HCT116 (cell line): ENCODE data around the gene ACOT7. TPM values are rescaled to one million over a fixed set of nuclear protein-coding genes. Genes with fewer than 3 reads are reported as not detected.

Source experiments
- ATAC-seq: fragments of 200-7000 bp; cut with Tn5 transposase; 2 replicates; pipeline ENCODE4 v1.9.1; 2020; ENCODE audit warnings: mild to moderate bottlenecking, moderate library complexity
- BruUV-seq: library from RNA; stranded (reverse); fragments of 400-500 nt; replicated peaks from 2 replicates; lab custom pipeline; 2021; lab: Mats Ljungman, UMichigan
- CTCF ChIA-PET: fragments of 300-600 bp; sonication (Branson Sonifier 250); formaldehyde crosslinking; loops from one replicate; lab custom pipeline; 2021; ENCODE audit warnings: antibody characterized with exemption; lab: Charles Lee
- POLR2A ChIA-PET: fragments of 300-600, 350-600 bp; sonication (Branson Sonifier 250); formaldehyde crosslinking; loops from one replicate; lab custom pipeline; 2021; ENCODE audit warnings: antibody characterized with exemption; lab: Charles Lee
- RAD21 ChIA-PET, 2 experiments: fragments of 300-600 bp; sonication (Branson Sonifier 250); formaldehyde crosslinking; loops; one replicate each; lab custom pipeline; 2023; ENCODE audit warnings: low total read pairs in 2 of 2; ENCODE audit not compliant: uncharacterized antibody in 2 of 2, unreplicated experiment in 2 of 2, low non-redundant PET in 1 of 2; lab: Charles Lee
- DNase-seq: peaks from one replicate; pipeline ENCODE4 v3.0.0-alpha.2; 2010; ENCODE audit warnings: low read depth, low spot score
- H2AFZ ChIP-seq: fragments of 200-600 bp; shearing (Covaris generic), sonication (generic); 2 replicates; pipeline ENCODE4 v1.6.1; 2017; ENCODE audit warnings: low read depth, mixed run types, mixed read lengths, antibody characterized with exemption, low read length; ENCODE audit not compliant: poor library complexity, severe bottlenecking
- H3K27ac ChIP-seq: 2 replicates; pipeline ENCODE4 v1.5.1; 2012; ENCODE audit warnings: low read depth, low read length
- H3K27me3 ChIP-seq: fragments of 200-600 bp; sonication (generic); 2 replicates; pipeline ENCODE4 v1.6.1; 2016; ENCODE audit warnings: mixed run types, low read length, mixed read lengths; ENCODE audit not compliant: insufficient read depth
- H3K36me3 ChIP-seq, 2 experiments: fragments of 200-500 bp in 1 of 2; fragments of 200-600 bp in 1 of 2; sonication (Bioruptor generic) in 1 of 2; sonication (generic) in 1 of 2; 2 replicates each; pipeline versions ENCODE4 v1.5.1 to v1.6.1; 2014 to 2016; ENCODE audit warnings: low read length in 2 of 2, inconsistent platforms in 1 of 2, mixed read lengths in 1 of 2, mixed run types in 1 of 2; ENCODE audit not compliant: insufficient read depth in 2 of 2, control insufficient read depth in 1 of 2
- H3K4me1 ChIP-seq, 2 experiments: fragments of 200-600 bp in 1 of 2; sonication (generic) in 1 of 2; 2 replicates each; pipeline versions ENCODE4 v1.5.1 to v1.6.1; 2012 to 2017; ENCODE audit warnings: low read length in 2 of 2, inconsistent platforms in 1 of 2, mild to moderate bottlenecking in 1 of 2, mixed read lengths in 1 of 2, mixed run types in 1 of 2, moderate library complexity in 1 of 2; ENCODE audit not compliant: insufficient read depth in 2 of 2, control insufficient read depth in 1 of 2
- H3K4me2 ChIP-seq: fragments of 200-600 bp; sonication (generic); 2 replicates; pipeline ENCODE4 v1.6.1; 2017; ENCODE audit warnings: mixed run types, low read length, mixed read lengths
- H3K4me3 ChIP-seq, 2 experiments: fragments of 200-600 bp in 1 of 2; sonication (generic) in 1 of 2; replicated peaks in 1 of 2; 2 replicates each; pipeline ENCODE4 v1.5.1; 2011 to 2016; ENCODE audit warnings: low read length in 2 of 2, control low read depth in 1 of 2, low read depth in 1 of 2, mild to moderate bottlenecking in 1 of 2, mixed read lengths in 1 of 2, mixed run types in 1 of 2
- H3K79me2 ChIP-seq: fragments of 200-600 bp; sonication (generic); 2 replicates; pipeline ENCODE4 v1.6.1; 2017; ENCODE audit warnings: mild to moderate bottlenecking, mixed run types, low read length, moderate library complexity, mixed read lengths; ENCODE audit not compliant: insufficient read depth
- H3K9ac ChIP-seq: fragments of 200-600 bp; sonication (generic); 2 replicates; pipeline ENCODE4 v1.6.1; 2016; ENCODE audit warnings: low read length, mixed read lengths
- H3K9me2 ChIP-seq: fragments of 200-600 bp; sonication (generic), shearing (Covaris generic); 2 replicates; pipeline ENCODE4 v1.6.1; 2017; ENCODE audit warnings: mixed run types, mild to moderate bottlenecking, moderate library complexity; ENCODE audit not compliant: insufficient read depth
- H3K9me3 ChIP-seq, 2 experiments: fragments of 200-500 bp in 1 of 2; fragments of 200-600 bp in 1 of 2; sonication (Bioruptor generic) in 1 of 2; sonication (generic) in 1 of 2; 2 replicates each; pipeline ENCODE4 v1.6.1; 2014 to 2017; ENCODE audit warnings: low read length in 2 of 2, mixed read lengths in 2 of 2, inconsistent platforms in 1 of 2, low read depth in 1 of 2, mild to moderate bottlenecking in 1 of 2, mixed run types in 1 of 2, moderate library complexity in 1 of 2; ENCODE audit not compliant: control insufficient read depth in 1 of 2, insufficient read depth in 1 of 2
- H4K20me1 ChIP-seq: fragments of 200-600 bp; sonication (generic), shearing (Covaris generic); 2 replicates; pipeline ENCODE4 v1.6.1; 2017; ENCODE audit warnings: mixed run types, mild to moderate bottlenecking, moderate library complexity; ENCODE audit not compliant: insufficient read depth
- CBX3 ChIP-seq: IDR thresholded peaks from 2 replicates; pipeline ENCODE4 v1.6.1; 2012; ENCODE audit warnings: low read depth
- CEBPB ChIP-seq: IDR thresholded peaks from 2 replicates; pipeline ENCODE4 v1.6.1; 2012; ENCODE audit warnings: low read depth
- EGR1 ChIP-seq: IDR thresholded peaks from 2 replicates; pipeline ENCODE4 v1.6.1; 2012; ENCODE audit warnings: low read depth
- ELF1 ChIP-seq: IDR thresholded peaks from 2 replicates; pipeline ENCODE4 v1.6.1; 2012; ENCODE audit warnings: low read depth, borderline replicate concordance
- EZH2 ChIP-seq: fragments of 200-600 bp; sonication (generic); IDR thresholded peaks from 2 replicates; pipeline ENCODE4 v1.6.1; 2017; ENCODE audit warnings: antibody characterized with exemption, mixed run types
- FOSL1 ChIP-seq: IDR thresholded peaks from 2 replicates; pipeline ENCODE4 v1.6.1; 2012; ENCODE audit warnings: low read depth
- POLR2A ChIP-seq: IDR thresholded peaks from 2 replicates; pipeline ENCODE4 v1.7.0; 2011; ENCODE audit warnings: borderline replicate concordance; ENCODE audit not compliant: insufficient read depth, insufficient read length; ENCODE audit errors: extremely low read depth
- POLR2AphosphoS5 ChIP-seq: IDR thresholded peaks from 2 replicates; pipeline ENCODE4 v1.6.1; 2011; ENCODE audit warnings: mild to moderate bottlenecking, low read depth, low read length, moderate library complexity
- RAD21 ChIP-seq: IDR thresholded peaks from 2 replicates; pipeline ENCODE4 v1.6.1; 2012; ENCODE audit warnings: low read depth, mild to moderate bottlenecking
- SRF ChIP-seq: IDR thresholded peaks from 2 replicates; pipeline ENCODE4 v1.6.1; 2012; ENCODE audit warnings: low read depth
- TCF7L2 ChIP-seq: IDR thresholded peaks from 2 replicates; pipeline ENCODE4 v1.7.0; 2011; ENCODE audit warnings: borderline replicate concordance, inconsistent platforms; ENCODE audit not compliant: insufficient read depth, insufficient read length; ENCODE audit errors: extremely low read depth
- YY1 ChIP-seq: IDR thresholded peaks from 2 replicates; pipeline ENCODE4 v1.6.1; 2011; ENCODE audit warnings: low read length, low read depth, moderate library complexity, mild to moderate bottlenecking; ENCODE audit not compliant: insufficient replicate concordance; ENCODE audit errors: extremely low read depth
- ZFX ChIP-seq: fragments of 450-650 bp; IDR thresholded peaks from 2 replicates; pipeline ENCODE4 v1.6.1; 2017
- ZNF274 ChIP-seq: fragments of 200-500 bp; sonication (Bioruptor generic); IDR thresholded peaks from 2 replicates; pipeline ENCODE4 v1.6.1; 2014; ENCODE audit warnings: mild to moderate bottlenecking, low read depth, low read length, inconsistent platforms
- intact Hi-C: fragments of 100-400 bp; cut with micrococcal nuclease; formaldehyde crosslinking; loops from 2 replicates; pipeline ENCODE4 v1.10.0; 2022
- total RNA-seq: library from RNA; stranded (reverse); gene quantifications from one replicate; pipeline ENCODE4 v1.2.1, GENCODE V29; 2021; ENCODE audit not compliant: unreplicated experiment
- TF ChIP-seq, protein P1 (sequence below): IDR thresholded peaks from 2 replicates; pipeline ENCODE4 v1.6.1; 2011; ENCODE audit warnings: mild to moderate bottlenecking, low read length, moderate library complexity; ENCODE audit not compliant: insufficient replicate concordance; ENCODE audit errors: extremely low read depth
- TF ChIP-seq, protein P2 (sequence below): IDR thresholded peaks from 2 replicates; pipeline ENCODE4 v1.6.1; 2012

Gene ACOT7
- total RNA-seq, 1 experiment from 2014 or later = 162 TPM

DNA sequence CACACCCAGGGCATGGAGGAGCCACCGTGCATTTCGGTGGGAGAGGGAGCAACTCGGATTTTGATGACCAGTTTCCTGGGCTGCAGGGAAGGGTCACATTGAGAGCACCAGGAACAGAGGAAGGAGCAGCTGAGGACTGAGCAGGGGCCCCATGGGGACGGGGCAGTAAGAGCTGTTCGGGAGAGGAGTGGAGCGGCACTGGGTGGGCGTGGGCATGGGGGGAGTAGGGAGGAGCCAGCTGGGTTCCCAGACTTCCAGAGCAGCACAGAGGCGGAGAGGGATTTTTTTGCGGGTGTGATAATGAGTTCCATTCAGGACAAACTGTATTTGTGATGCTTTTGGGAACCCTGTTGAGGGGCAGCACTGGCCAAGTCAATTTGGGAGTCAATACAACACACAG, 115.3 kb downstream of the ACOT7 start (continued):
- TF ChIP-seq CBX3 = no peak
- TF ChIP-seq RAD21 = no peak
- TF ChIP-seq POLR2AphosphoS5 = no peak
- no peak for TF ChIP-seq POLR2A
- no peak for TF ChIP-seq CEBPB
- TF ChIP-seq, all 23 proteins: peak for 0

DNA sequence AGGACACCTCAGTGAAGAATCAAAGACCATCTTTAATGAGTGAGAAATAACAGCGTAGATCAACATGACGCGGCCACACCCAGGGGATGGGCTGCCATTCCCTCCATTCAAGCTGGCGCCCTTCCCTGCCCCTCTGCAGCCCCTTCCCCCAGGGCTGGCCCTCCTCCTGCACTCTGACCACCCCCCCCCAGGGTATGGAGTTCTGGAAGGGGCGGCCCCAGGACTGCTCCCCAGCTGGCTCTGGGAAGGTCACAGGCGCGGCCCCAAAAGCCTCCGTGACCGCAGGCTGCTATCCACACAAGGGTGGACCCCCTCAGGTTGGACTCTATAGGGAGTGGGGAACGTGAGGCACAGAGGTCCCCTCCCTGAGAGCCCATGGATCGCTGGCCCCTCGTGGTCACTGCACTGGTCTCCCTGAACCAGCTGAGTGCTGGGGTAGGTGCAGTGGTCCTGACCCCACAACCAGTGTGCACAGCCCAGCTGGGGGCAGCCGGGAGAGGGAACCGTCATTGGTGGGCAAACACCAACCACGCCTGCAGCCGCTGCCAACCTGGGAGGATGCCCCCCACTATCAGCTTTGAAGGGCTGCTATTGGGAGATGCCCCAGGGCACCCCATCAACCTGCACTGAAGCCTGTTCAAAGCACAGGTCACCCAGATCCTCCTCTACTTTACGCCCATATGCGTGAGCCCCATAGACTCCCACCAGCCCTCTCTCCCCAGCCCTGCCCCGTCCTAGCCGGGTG, 116.6 kb downstream of the ACOT7 start:
- Histone ChIP-seq H3K4me1 (no peaks in the 10 kb centered on the region), H3K79me2 (no peaks in the 10 kb centered on the region), H3K27ac (no peak overlapping the region), H3K9me2 (no peaks in the 10 kb centered on the region), H2AFZ (no peak overlapping the region), H3K4me2 (no peak overlapping the region), H3K27me3 (no peaks in the 10 kb centered on the region), H3K9me3 (no peaks in the 10 kb centered on the region), H3K36me3 (no peaks in the 10 kb centered on the region; a peak in 1 of 4 replicates), H3K4me3 (no peak overlapping the region), H4K20me1 (no peaks in the 10 kb centered on the region), H3K9ac (no peak overlapping the region)
- POLR2A ChIA-PET = no interaction called here
- TF ChIP-seq, protein P1, sequence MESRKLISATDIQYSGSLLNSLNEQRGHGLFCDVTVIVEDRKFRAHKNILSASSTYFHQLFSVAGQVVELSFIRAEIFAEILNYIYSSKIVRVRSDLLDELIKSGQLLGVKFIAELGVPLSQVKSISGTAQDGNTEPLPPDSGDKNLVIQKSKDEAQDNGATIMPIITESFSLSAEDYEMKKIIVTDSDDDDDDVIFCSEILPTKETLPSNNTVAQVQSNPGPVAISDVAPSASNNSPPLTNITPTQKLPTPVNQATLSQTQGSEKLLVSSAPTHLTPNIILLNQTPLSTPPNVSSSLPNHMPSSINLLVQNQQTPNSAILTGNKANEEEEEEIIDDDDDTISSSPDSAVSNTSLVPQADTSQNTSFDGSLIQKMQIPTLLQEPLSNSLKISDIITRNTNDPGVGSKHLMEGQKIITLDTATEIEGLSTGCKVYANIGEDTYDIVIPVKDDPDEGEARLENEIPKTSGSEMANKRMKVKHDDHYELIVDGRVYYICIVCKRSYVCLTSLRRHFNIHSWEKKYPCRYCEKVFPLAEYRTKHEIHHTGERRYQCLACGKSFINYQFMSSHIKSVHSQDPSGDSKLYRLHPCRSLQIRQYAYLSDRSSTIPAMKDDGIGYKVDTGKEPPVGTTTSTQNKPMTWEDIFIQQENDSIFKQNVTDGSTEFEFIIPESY = no peak
- TF ChIP-seq ELF1 = no peak
- no peak for TF ChIP-seq TCF7L2
- no peak for TF ChIP-seq EZH2
- TF ChIP-seq CBX3 = no peak
- TF ChIP-seq YY1 = no peak
- no peak for TF ChIP-seq ZFX
- no peak for TF ChIP-seq SRF
- TF ChIP-seq EGR1 = no peak
- TF ChIP-seq FOSL1 = no peak
- TF ChIP-seq, protein P2, sequence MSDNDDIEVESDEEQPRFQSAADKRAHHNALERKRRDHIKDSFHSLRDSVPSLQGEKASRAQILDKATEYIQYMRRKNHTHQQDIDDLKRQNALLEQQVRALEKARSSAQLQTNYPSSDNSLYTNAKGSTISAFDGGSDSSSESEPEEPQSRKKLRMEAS = no peak
- no peak for TF ChIP-seq ZNF274
- CTCF ChIA-PET = no interaction called here
- no TSS peak for BruUV-seq
- RAD21 ChIA-PET = no interaction called here
- ATAC-seq (no peak), DNase-seq (no peak)
- intact Hi-C loops = no loop called here
